Fibroblast of lung (primary cell): ENCODE measurements around the gene PBX1. TPM values are rescaled to one million over a fixed set of nuclear protein-coding genes. Genes with fewer than 3 reads are reported as not detected.

Experiments
- DNase-seq, 2 donors: peaks; one replicate each; pipeline versions ENCODE4 v3.0.0 to v3.0.0-alpha.2; 2010; ENCODE audit warnings: low read depth in 2 of 2
- H2AFZ ChIP-seq: 2 replicates; pipeline ENCODE4 v1.5.1; 2012; ENCODE audit warnings: low read length, control low read depth, inconsistent platforms
- H3K27ac ChIP-seq: 2 replicates; pipeline ENCODE4 v1.5.1; 2011; ENCODE audit warnings: low read length, control low read depth; ENCODE audit not compliant: insufficient read depth
- H3K27me3 ChIP-seq: 2 replicates; pipeline ENCODE4 v1.5.1; 2011; ENCODE audit warnings: mild to moderate bottlenecking, low read length; ENCODE audit not compliant: control insufficient read depth, insufficient read depth
- H3K36me3 ChIP-seq: 2 replicates; pipeline ENCODE4 v1.5.1; 2011; ENCODE audit warnings: low read length; ENCODE audit not compliant: control insufficient read depth, insufficient read depth
- H3K4me1 ChIP-seq: 2 replicates; pipeline ENCODE4 v1.5.1; 2011; ENCODE audit warnings: low read length; ENCODE audit not compliant: control insufficient read depth, insufficient read depth; ENCODE audit errors: extremely low read depth
- H3K4me2 ChIP-seq: 2 replicates; pipeline ENCODE4 v1.5.1; 2011; ENCODE audit warnings: low read length, control low read depth; ENCODE audit not compliant: insufficient read depth; ENCODE audit errors: extremely low read depth
- H3K4me3 ChIP-seq, 4 experiments: fragments of 200-600 bp in 1 of 4; sonication (generic) in 1 of 4; replicated peaks in 1 of 4; 2 replicates each; pipeline ENCODE4 v1.5.1; 2011 to 2016; ENCODE audit warnings: low read length in 4 of 4, low read depth in 3 of 4, mild to moderate bottlenecking in 3 of 4, control low read depth in 2 of 4, inconsistent platforms in 1 of 4, mixed read lengths in 1 of 4; ENCODE audit not compliant: insufficient read depth in 1 of 4; ENCODE audit errors: control extremely low read depth in 1 of 4
- H3K79me2 ChIP-seq: 2 replicates; pipeline ENCODE4 v1.5.1; 2012; ENCODE audit warnings: mild to moderate bottlenecking, low read length, inconsistent platforms; ENCODE audit not compliant: control insufficient read depth, insufficient read depth
- H3K9ac ChIP-seq: 2 replicates; pipeline ENCODE4 v1.5.1; 2011; ENCODE audit warnings: mild to moderate bottlenecking, low read length, control low read depth; ENCODE audit not compliant: insufficient read depth
- H3K9me3 ChIP-seq: 2 replicates; pipeline ENCODE4 v1.5.1; 2012; ENCODE audit warnings: low read depth, low read length; ENCODE audit not compliant: control insufficient read depth, insufficient read depth
- H4K20me1 ChIP-seq: 2 replicates; pipeline ENCODE4 v1.5.1; 2011; ENCODE audit warnings: low read length; ENCODE audit not compliant: control insufficient read depth, insufficient read depth; ENCODE audit errors: extremely low read depth
- EZH2 ChIP-seq: IDR thresholded peaks from 2 replicates; pipeline ENCODE4 v1.5.1; 2012; ENCODE audit warnings: low read length, control low read depth, mild to moderate bottlenecking; ENCODE audit errors: missing control alignments
- polyA plus RNA-seq, 2 donors: library from polyadenylated mRNA; depleted of rRNA in 1 of 2; stranded (reverse) in 1 of 2; unstranded in 1 of 2; fragments of >200 nt; gene quantifications; 2 replicates each; pipeline ENCODE4 v1.2.1, GENCODE V29; 2011 to 2012; ENCODE audit warnings: missing spikeins in 1 of 2
- total RNA-seq: library from RNA; depleted of rRNA; stranded (reverse); fragments of >200 nt; gene quantifications from 2 replicates; pipeline ENCODE4 v1.2.1, GENCODE V29; 2014
- TF ChIP-seq, protein P1 (sequence below), 2 donors: IDR thresholded peaks in 1 of 2; conservative IDR thresholded peaks in 1 of 2; 1 replicate in 1 of 2; 2 replicates in 1 of 2; pipeline ENCODE4 v1.5.1; 2011 to 2012; ENCODE audit warnings: low read length in 2 of 2, control low read depth in 1 of 2, inconsistent platforms in 1 of 2, low read depth in 1 of 2, mild to moderate bottlenecking in 1 of 2

PBX1 gene
- total and polyA plus RNA-seq, 2 donors (not counting 1 experiment from before 2014, with no cell fraction given): 43.1 to 46.7 TPM

DNA sequence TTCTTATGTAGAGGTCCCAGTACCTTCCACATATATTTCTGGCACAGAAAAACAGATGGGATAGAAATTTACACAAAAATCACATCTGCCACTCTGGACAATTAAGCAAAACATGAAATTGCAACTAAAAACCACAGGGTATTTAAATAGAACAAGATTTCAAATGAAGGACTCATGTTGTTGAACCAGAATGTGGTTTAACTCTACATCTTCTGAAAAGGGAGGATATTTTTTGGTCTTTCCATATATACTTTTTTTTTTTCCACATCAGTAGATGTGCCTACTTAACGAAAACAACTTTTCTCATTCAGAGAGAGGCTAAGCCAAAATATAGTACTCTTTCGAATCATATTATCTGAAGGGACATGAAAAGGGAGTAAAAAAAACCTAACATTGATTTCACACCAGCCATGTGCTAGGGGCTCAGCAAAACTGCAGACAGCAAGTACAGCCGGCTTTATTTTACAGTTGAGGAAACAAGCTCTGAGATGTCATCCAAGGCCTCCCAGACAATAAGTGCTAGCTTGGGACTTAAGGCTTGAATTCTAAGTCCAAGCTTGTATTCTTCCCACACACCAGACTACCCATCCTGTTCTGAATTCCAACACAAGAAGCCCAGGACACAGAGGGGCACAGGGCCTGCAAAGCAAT lies 208.9 kb downstream of the PBX1 start:
- Histone ChIP-seq H3K4me1 (peaks cover 50% of the 10 kb centered on the region), H3K79me2 (no peaks in the 10 kb centered on the region), H3K4me2 (peak overlapping the region; percentile 27), H4K20me1 (no peaks in the 10 kb centered on the region), H3K27me3 (no peaks in the 10 kb centered on the region), H3K27ac (peak overlapping the region; percentile 71), H3K36me3 (no peaks in the 10 kb centered on the region), H2AFZ (no peak overlapping the region), H3K9ac (no peak overlapping the region), H3K9me3 (no peaks in the 10 kb centered on the region), H3K4me3 (no peak overlapping the region)
- no peak for TF ChIP-seq EZH2
- TF ChIP-seq, protein P1, sequence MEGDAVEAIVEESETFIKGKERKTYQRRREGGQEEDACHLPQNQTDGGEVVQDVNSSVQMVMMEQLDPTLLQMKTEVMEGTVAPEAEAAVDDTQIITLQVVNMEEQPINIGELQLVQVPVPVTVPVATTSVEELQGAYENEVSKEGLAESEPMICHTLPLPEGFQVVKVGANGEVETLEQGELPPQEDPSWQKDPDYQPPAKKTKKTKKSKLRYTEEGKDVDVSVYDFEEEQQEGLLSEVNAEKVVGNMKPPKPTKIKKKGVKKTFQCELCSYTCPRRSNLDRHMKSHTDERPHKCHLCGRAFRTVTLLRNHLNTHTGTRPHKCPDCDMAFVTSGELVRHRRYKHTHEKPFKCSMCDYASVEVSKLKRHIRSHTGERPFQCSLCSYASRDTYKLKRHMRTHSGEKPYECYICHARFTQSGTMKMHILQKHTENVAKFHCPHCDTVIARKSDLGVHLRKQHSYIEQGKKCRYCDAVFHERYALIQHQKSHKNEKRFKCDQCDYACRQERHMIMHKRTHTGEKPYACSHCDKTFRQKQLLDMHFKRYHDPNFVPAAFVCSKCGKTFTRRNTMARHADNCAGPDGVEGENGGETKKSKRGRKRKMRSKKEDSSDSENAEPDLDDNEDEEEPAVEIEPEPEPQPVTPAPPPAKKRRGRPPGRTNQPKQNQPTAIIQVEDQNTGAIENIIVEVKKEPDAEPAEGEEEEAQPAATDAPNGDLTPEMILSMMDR (conservative IDR thresholded peaks at IDR 0.05 in 1 of 2, IDR thresholded peaks at IDR 0.05 in 1 of 2; ENCODE audit: low read depth in 1 of 2, low read length in 2 of 2): no peak
- peak in 1 of 2 donors; percentile 58 for DNase-seq

DNA sequence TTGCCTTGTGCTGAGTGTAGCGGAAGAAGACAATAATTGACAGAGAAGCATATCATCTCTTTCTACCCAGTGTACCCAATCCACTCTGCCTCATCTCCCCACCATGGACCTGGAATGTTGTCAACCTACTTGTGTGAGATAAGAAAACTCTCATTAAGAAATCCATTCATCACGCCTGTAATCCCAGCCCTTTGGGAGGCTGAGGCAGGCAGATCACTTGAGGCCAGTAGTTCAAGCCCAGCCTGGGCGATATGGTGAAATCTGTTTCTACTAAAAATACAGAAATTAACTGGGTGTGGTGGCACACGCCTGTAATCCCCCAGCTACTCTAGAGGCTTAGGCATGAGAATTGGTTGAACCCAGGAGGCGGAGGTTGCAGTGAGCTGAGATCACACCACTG lies 209.6 kb downstream of the PBX1 start:
- H4K20me1 ChIP-seq: no peaks in the 10 kb centered on the region
- H3K27me3 ChIP-seq: no peaks in the 10 kb centered on the region
- H2AFZ ChIP-seq: no peak overlapping the region
- H3K27ac ChIP-seq: peak overlapping the region; percentile 71
- DNase-seq: peak in 1 of 2 donors; percentile 31
- no peaks in the 10 kb centered on the region for H3K36me3 ChIP-seq
- no peaks in the 10 kb centered on the region for H3K9me3 ChIP-seq
- no peak overlapping the region for H3K4me2 ChIP-seq
- H3K9ac ChIP-seq: no peak overlapping the region
- H3K4me1 ChIP-seq: peaks cover 54% of the 10 kb centered on the region
- no peak for TF ChIP-seq EZH2
- TF ChIP-seq, protein P1 (conservative IDR thresholded peaks at IDR 0.05 in 1 of 2, IDR thresholded peaks at IDR 0.05 in 1 of 2; ENCODE audit: low read depth in 1 of 2, low read length in 2 of 2): no peak
- H3K79me2 ChIP-seq: no peaks in the 10 kb centered on the region
- H3K4me3 ChIP-seq: no peak overlapping the region

DNA sequence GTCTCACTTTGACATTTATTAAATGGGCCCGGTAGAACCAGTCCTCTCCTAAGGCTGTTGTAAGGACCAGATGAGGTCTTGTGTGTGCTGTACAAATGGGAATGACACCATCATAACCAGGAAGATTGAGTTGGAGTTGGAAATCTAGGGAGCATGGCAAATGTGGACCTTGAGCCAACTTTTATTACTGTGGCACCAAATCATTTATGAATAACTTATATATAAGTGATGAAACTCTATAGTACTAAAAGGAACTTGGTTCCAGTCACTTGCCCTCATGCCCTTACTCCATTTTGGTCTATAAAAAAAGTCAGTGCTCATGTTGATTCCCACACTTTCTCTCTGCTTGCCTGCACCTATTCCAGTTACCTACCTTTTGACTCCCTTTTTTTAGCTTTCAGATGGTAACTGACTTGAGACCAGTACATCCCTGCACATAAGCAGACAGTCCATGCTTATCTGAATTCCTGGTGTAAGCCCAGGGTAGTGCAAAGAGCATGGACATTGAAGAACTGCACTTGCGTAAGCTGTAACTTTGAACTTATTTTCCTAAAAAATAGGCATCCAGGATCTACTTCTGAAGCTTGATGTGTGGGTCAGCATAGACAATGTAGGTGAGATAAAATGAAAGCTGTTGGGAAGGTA lies 210.6 kb downstream of the PBX1 start:
- Histone ChIP-seq H4K20me1 (no peaks in the 10 kb centered on the region), H2AFZ (no peak overlapping the region), H3K27me3 (no peaks in the 10 kb centered on the region), H3K4me1 (peaks cover 51% of the 10 kb centered on the region), H3K4me3 (no peak overlapping the region), H3K79me2 (no peaks in the 10 kb centered on the region), H3K27ac (no peak overlapping the region), H3K9me3 (no peaks in the 10 kb centered on the region), H3K9ac (no peak overlapping the region), H3K36me3 (no peaks in the 10 kb centered on the region), H3K4me2 (no peak overlapping the region)
- no peak for DNase-seq
- TF ChIP-seq, protein P1 (conservative IDR thresholded peaks at IDR 0.05 in 1 of 2, IDR thresholded peaks at IDR 0.05 in 1 of 2; ENCODE audit: low read depth in 1 of 2, low read length in 2 of 2): no peak
- no peak for TF ChIP-seq EZH2
